Body of pancreas (tissue), 4 donors: ENCODE results near the gene RHOV.

Experiments used
- CTCF ChIP-seq, 7 experiments: fragments of 450-650 bp in 4 of 7; fragments of 200-600 bp in 3 of 7; sonication (generic) in 3 of 7; IDR thresholded peaks; one replicate each; pipeline ENCODE4 v1.5.1; 2016 to 2019; ENCODE audit warnings: antibody characterized with exemption in 7 of 7
- POLR2A ChIP-seq, 3 donors: fragments of 450-650 bp; IDR thresholded peaks; one replicate each; pipeline ENCODE4 v1.6.1; 2016; ENCODE audit warnings: antibody characterized with exemption in 3 of 3, mild to moderate bottlenecking in 2 of 3

GRCh38 chr15:40856746-40857145 is 17.3 kb downstream of the RHOV start:
- TF ChIP-seq POLR2A (IDR thresholded peaks at IDR 0.05) (no peak), CTCF (IDR thresholded peaks at IDR 0.05) (no peak)
